Measurements from ENCODE around the gene GRIA3.

The GRIA3 gene

GRCh38 chrX:123424546-123424945 lies 240.5 kb downstream of the GRIA3 start:
- Histone ChIP-seq H3K4me1 (ENCODE audit: control insufficient read depth in 2 of 2, insufficient read depth in 1 of 2, low read depth in 1 of 2, low read length in 2 of 2) (no peaks in the 10 kb centered on the region), H3K14ac (ENCODE audit: low read length) (no peak overlapping the region), H3K23ac (ENCODE audit: low read depth, low read length, poor library complexity) (no peak overlapping the region), H3K4me2 (ENCODE audit: insufficient read depth, low read length, poor library complexity, severe bottlenecking) (no peak overlapping the region), H2BK12ac (ENCODE audit: low read length) (no peak overlapping the region), H3K4ac (ENCODE audit: low read length) (no peak overlapping the region), H3K36me3 (replicated peaks in 1 of 2; ENCODE audit: control insufficient read depth in 2 of 2, insufficient read depth in 2 of 2, low read length in 2 of 2) (no peaks in the 10 kb centered on the region), H3K9ac (ENCODE audit: low read depth, low read length, poor library complexity) (no peak overlapping the region), H2BK5ac (ENCODE audit: low read length) (no peak overlapping the region), H2BK15ac (ENCODE audit: low read length) (no peak overlapping the region), H3K4me3 (ENCODE audit: low read length in 2 of 2) (no peak overlapping the region), H4K8ac (ENCODE audit: low read depth, low read length) (no peak overlapping the region), H3K9me3 (replicated peaks in 1 of 2; ENCODE audit: control insufficient read depth in 2 of 2, insufficient read depth in 1 of 2, low read depth in 1 of 2, low read length in 2 of 2) (no peaks in the 10 kb centered on the region), H3K27ac (replicated peaks; ENCODE audit: low read length) (no peak overlapping the region), H2AK5ac (ENCODE audit: low read depth, low read length) (no peak overlapping the region), H2BK120ac (ENCODE audit: low read depth, low read length) (no peak overlapping the region), H3K27me3 (ENCODE audit: control insufficient read depth in 3 of 3, insufficient read depth in 3 of 3, low read depth in 1 of 3, low read length in 3 of 3) (peaks cover 0 to 7% (median 0%) of the 10 kb centered on the region in 3 experiments), H3K79me1 (ENCODE audit: low read depth, low read length) (no peaks in the 10 kb centered on the region), H4K91ac (ENCODE audit: low read depth, low read length, poor library complexity) (no peak overlapping the region), H3K18ac (ENCODE audit: low read length) (no peak overlapping the region), H2AFZ (ENCODE audit: low read length) (no peak overlapping the region)
- no peak for DNase-seq (ENCODE audit: low spot score)

- H3K27me3 ChIP-seq (ENCODE audit: control insufficient read depth in 3 of 3, insufficient read depth in 3 of 3, low read depth in 1 of 3, low read length in 3 of 3) = peaks cover 0 to 7% (median 0%) of the 10 kb centered on the region in 3 experiments
These were observed 241.4 kb downstream of the GRIA3 start for GRCh38 chrX:123425471-123425870.

GRCh38 chrX:123425904-123426303 lies 241.8 kb downstream of the GRIA3 start:
- H2AK5ac ChIP-seq (ENCODE audit: low read depth, low read length) = no peak overlapping the region
- H2BK5ac ChIP-seq (ENCODE audit: low read length) = no peak overlapping the region
- no peaks in the 10 kb centered on the region for H3K9me3 ChIP-seq (replicated peaks in 1 of 2; ENCODE audit: control insufficient read depth in 2 of 2, insufficient read depth in 1 of 2, low read depth in 1 of 2, low read length in 2 of 2)
- H3K27me3 ChIP-seq (ENCODE audit: control insufficient read depth in 3 of 3, insufficient read depth in 3 of 3, low read depth in 1 of 3, low read length in 3 of 3) = peaks cover 0 to 7% (median 0%) of the 10 kb centered on the region in 3 experiments
- H3K14ac ChIP-seq (ENCODE audit: low read length) = no peak overlapping the region
- H3K4me1 ChIP-seq (ENCODE audit: control insufficient read depth in 2 of 2, insufficient read depth in 1 of 2, low read depth in 1 of 2, low read length in 2 of 2) = no peaks in the 10 kb centered on the region
- no peaks in the 10 kb centered on the region for H3K36me3 ChIP-seq (replicated peaks in 1 of 2; ENCODE audit: control insufficient read depth in 2 of 2, insufficient read depth in 2 of 2, low read length in 2 of 2)
- no peak overlapping the region for H3K4me2 ChIP-seq (ENCODE audit: insufficient read depth, low read length, poor library complexity, severe bottlenecking)
- no peak for DNase-seq (ENCODE audit: low spot score)
- H2BK15ac ChIP-seq (ENCODE audit: low read length) = no peak overlapping the region
- WGBS, 2 donors (ENCODE audit: extremely low coverage in 2 of 2, insufficient read length in 2 of 2, insufficient replicate concordance in 1 of 2) = no CpG with 5 or more reads among the region's 3 CpGs
- no peak overlapping the region for H3K23ac ChIP-seq (ENCODE audit: low read depth, low read length, poor library complexity)
- no peak overlapping the region for H2BK120ac ChIP-seq (ENCODE audit: low read depth, low read length)
- no peaks in the 10 kb centered on the region for H3K79me1 ChIP-seq (ENCODE audit: low read depth, low read length)
- H3K18ac ChIP-seq (ENCODE audit: low read length) = no peak overlapping the region
- no peak overlapping the region for H4K8ac ChIP-seq (ENCODE audit: low read depth, low read length)
- no peak overlapping the region for H4K91ac ChIP-seq (ENCODE audit: low read depth, low read length, poor library complexity)
- H3K4me3 ChIP-seq (ENCODE audit: low read length in 2 of 2) = no peak overlapping the region
- H3K27ac ChIP-seq (replicated peaks; ENCODE audit: low read length) = no peak overlapping the region
- H2AFZ ChIP-seq (ENCODE audit: low read length) = no peak overlapping the region
- no peak overlapping the region for H3K9ac ChIP-seq (ENCODE audit: low read depth, low read length, poor library complexity)
- no peak overlapping the region for H2BK12ac ChIP-seq (ENCODE audit: low read length)
- no peak overlapping the region for H3K4ac ChIP-seq (ENCODE audit: low read length)

More at GRCh38 chrX:123425471-123425870, 241.4 kb downstream of the GRIA3 start:
- no CpG with 5 or more reads among the region's 2 CpGs for WGBS, 2 donors (ENCODE audit: extremely low coverage in 2 of 2, insufficient read length in 2 of 2, insufficient replicate concordance in 1 of 2)
- Histone ChIP-seq H3K27ac (replicated peaks; ENCODE audit: low read length) (no peak overlapping the region), H2BK120ac (ENCODE audit: low read depth, low read length) (no peak overlapping the region), H3K18ac (ENCODE audit: low read length) (no peak overlapping the region), H2AK5ac (ENCODE audit: low read depth, low read length) (no peak overlapping the region), H4K91ac (ENCODE audit: low read depth, low read length, poor library complexity) (no peak overlapping the region), H2BK12ac (ENCODE audit: low read length) (no peak overlapping the region), H3K36me3 (replicated peaks in 1 of 2; ENCODE audit: control insufficient read depth in 2 of 2, insufficient read depth in 2 of 2, low read length in 2 of 2) (no peaks in the 10 kb centered on the region), H3K14ac (ENCODE audit: low read length) (no peak overlapping the region), H3K9ac (ENCODE audit: low read depth, low read length, poor library complexity) (no peak overlapping the region), H2AFZ (ENCODE audit: low read length) (no peak overlapping the region), H3K4me1 (ENCODE audit: control insufficient read depth in 2 of 2, insufficient read depth in 1 of 2, low read depth in 1 of 2, low read length in 2 of 2) (no peaks in the 10 kb centered on the region), H2BK15ac (ENCODE audit: low read length) (no peak overlapping the region), H3K4me3 (ENCODE audit: low read length in 2 of 2) (no peak overlapping the region), H3K79me1 (ENCODE audit: low read depth, low read length) (no peaks in the 10 kb centered on the region), H2BK5ac (ENCODE audit: low read length) (no peak overlapping the region), H4K8ac (ENCODE audit: low read depth, low read length) (no peak overlapping the region), H3K23ac (ENCODE audit: low read depth, low read length, poor library complexity) (no peak overlapping the region), H3K4ac (ENCODE audit: low read length) (no peak overlapping the region), H3K9me3 (replicated peaks in 1 of 2; ENCODE audit: control insufficient read depth in 2 of 2, insufficient read depth in 1 of 2, low read depth in 1 of 2, low read length in 2 of 2) (no peaks in the 10 kb centered on the region), H3K4me2 (ENCODE audit: insufficient read depth, low read length, poor library complexity, severe bottlenecking) (no peak overlapping the region)
- DNase-seq (ENCODE audit: low spot score) = no peak

GRCh38 chrX:123432361-123433150 lies 248.5 kb downstream of the GRIA3 start:
- Histone ChIP-seq H3K27me3 (ENCODE audit: control insufficient read depth in 3 of 3, insufficient read depth in 3 of 3, low read depth in 1 of 3, low read length in 3 of 3) (no peaks in the 10 kb centered on the region), H3K27ac (replicated peaks; ENCODE audit: low read length) (no peak overlapping the region), H3K9ac (ENCODE audit: low read depth, low read length, poor library complexity) (no peak overlapping the region), H3K4ac (ENCODE audit: low read length) (no peak overlapping the region), H3K36me3 (replicated peaks in 1 of 2; ENCODE audit: control insufficient read depth in 2 of 2, insufficient read depth in 2 of 2, low read length in 2 of 2) (no peaks in the 10 kb centered on the region), H2BK120ac (ENCODE audit: low read depth, low read length) (no peak overlapping the region), H3K4me1 (ENCODE audit: control insufficient read depth in 2 of 2, insufficient read depth in 1 of 2, low read depth in 1 of 2, low read length in 2 of 2) (no peaks in the 10 kb centered on the region), H2BK15ac (ENCODE audit: low read length) (no peak overlapping the region), H2BK12ac (ENCODE audit: low read length) (no peak overlapping the region), H2AFZ (ENCODE audit: low read length) (no peak overlapping the region), H2BK5ac (ENCODE audit: low read length) (no peak overlapping the region), H3K18ac (ENCODE audit: low read length) (no peak overlapping the region), H3K4me2 (ENCODE audit: insufficient read depth, low read length, poor library complexity, severe bottlenecking) (no peak overlapping the region), H4K8ac (ENCODE audit: low read depth, low read length) (no peak overlapping the region), H4K91ac (ENCODE audit: low read depth, low read length, poor library complexity) (no peak overlapping the region), H3K23ac (ENCODE audit: low read depth, low read length, poor library complexity) (no peak overlapping the region), H3K4me3 (ENCODE audit: low read length in 2 of 2) (no peak overlapping the region), H3K79me1 (ENCODE audit: low read depth, low read length) (no peaks in the 10 kb centered on the region), H3K9me3 (replicated peaks in 1 of 2; ENCODE audit: control insufficient read depth in 2 of 2, insufficient read depth in 1 of 2, low read depth in 1 of 2, low read length in 2 of 2) (no peaks in the 10 kb centered on the region), H2AK5ac (ENCODE audit: low read depth, low read length) (no peak overlapping the region), H3K14ac (ENCODE audit: low read length) (no peak overlapping the region)
- DNase-seq (ENCODE audit: low spot score) = no peak
- no CpG with 5 or more reads among the region's 4 CpGs for WGBS, 2 donors (ENCODE audit: extremely low coverage in 2 of 2, insufficient read length in 2 of 2, insufficient replicate concordance in 1 of 2)
